ENCODE measurements around the gene SLC6A20. TPM values are rescaled to one million over a fixed set of nuclear protein-coding genes. Genes with fewer than 3 reads are reported as not detected.

SLC6A20 gene
- total RNA-seq, 1 donor from 2014 or later: not detected

- Mint-ChIP-seq H3K4me1 (ENCODE audit: low read depth) (peaks cover 19% of the 10 kb centered on the region), H3K36me3 (ENCODE audit: low read depth) (peaks cover 49% of the 10 kb centered on the region), H3K9me3 (ENCODE audit: low read depth) (no peaks in the 10 kb centered on the region), H3K27ac (ENCODE audit: unreplicated experiment) (no peak overlapping the region), H3K27me3 (ENCODE audit: low read depth) (no peaks in the 10 kb centered on the region), H3K4me3 (ENCODE audit: unreplicated experiment) (no peak overlapping the region)
- TF ChIP-seq CTCF (IDR thresholded peaks at IDR 0.05): no peak
- no peak for DNase-seq (ENCODE audit: low spot score)
These were observed 59.6 kb downstream of the SLC6A20 start for GRCh38 chr3:45736707-45737106.

- no peak for DNase-seq (ENCODE audit: low spot score)
- H3K27me3 Mint-ChIP-seq (ENCODE audit: low read depth): no peaks in the 10 kb centered on the region
- H3K9me3 Mint-ChIP-seq (ENCODE audit: low read depth): no peaks in the 10 kb centered on the region
- H3K4me3 Mint-ChIP-seq (ENCODE audit: unreplicated experiment): no peak overlapping the region
- H3K27ac Mint-ChIP-seq (ENCODE audit: unreplicated experiment): no peak overlapping the region
- peaks cover 28% of the 10 kb centered on the region for H3K36me3 Mint-ChIP-seq (ENCODE audit: low read depth)
- no peak for TF ChIP-seq CTCF (IDR thresholded peaks at IDR 0.05)
- H3K4me1 Mint-ChIP-seq (ENCODE audit: low read depth): peaks cover 24% of the 10 kb centered on the region
These were observed 65.8 kb downstream of the SLC6A20 start for GRCh38 chr3:45730409-45731154.

GRCh38 chr3:45729614-45730013, 66.7 kb downstream of the SLC6A20 start:
- Mint-ChIP-seq H3K27ac (ENCODE audit: unreplicated experiment) (peak overlapping the region; percentile 36), H3K4me3 (ENCODE audit: unreplicated experiment) (no peak overlapping the region), H3K9me3 (ENCODE audit: low read depth) (no peaks in the 10 kb centered on the region), H3K4me1 (ENCODE audit: low read depth) (peaks cover 20% of the 10 kb centered on the region), H3K27me3 (ENCODE audit: low read depth) (no peaks in the 10 kb centered on the region), H3K36me3 (ENCODE audit: low read depth) (peaks cover 26% of the 10 kb centered on the region)
- DNase-seq (ENCODE audit: low spot score): no peak
- TF ChIP-seq CTCF (IDR thresholded peaks at IDR 0.05): no peak

GRCh38 chr3:45724911-45725310, 71.4 kb downstream of the SLC6A20 start:
- TF ChIP-seq CTCF (IDR thresholded peaks at IDR 0.05): no peak
- Mint-ChIP-seq H3K36me3 (ENCODE audit: low read depth) (peaks cover 25% of the 10 kb centered on the region), H3K4me1 (ENCODE audit: low read depth) (peaks cover 28% of the 10 kb centered on the region), H3K27ac (ENCODE audit: unreplicated experiment) (no peak overlapping the region), H3K27me3 (ENCODE audit: low read depth) (no peaks in the 10 kb centered on the region), H3K9me3 (ENCODE audit: low read depth) (no peaks in the 10 kb centered on the region), H3K4me3 (ENCODE audit: unreplicated experiment) (no peak overlapping the region)
- DNase-seq (ENCODE audit: low spot score): no peak

GRCh38 chr3:45719655-45720487, 76.5 kb downstream of the SLC6A20 start:
- Mint-ChIP-seq H3K27me3 (ENCODE audit: low read depth) (no peaks in the 10 kb centered on the region), H3K27ac (ENCODE audit: unreplicated experiment) (no peak overlapping the region), H3K9me3 (ENCODE audit: low read depth) (no peaks in the 10 kb centered on the region), H3K36me3 (ENCODE audit: low read depth) (peaks cover 26% of the 10 kb centered on the region), H3K4me3 (ENCODE audit: unreplicated experiment) (no peak overlapping the region), H3K4me1 (ENCODE audit: low read depth) (peaks cover 22% of the 10 kb centered on the region)
- no peak for TF ChIP-seq CTCF (IDR thresholded peaks at IDR 0.05)
- no peak for DNase-seq (ENCODE audit: low spot score)

Measured in chondrocyte (in vitro differentiated cells).